Uterus (tissue), 2 donors: Measurements from ENCODE around the gene SIT1.
"Not testable (repeated sequence)": the region's sequence is repeated elsewhere in the genome, so short reads cannot be mapped to it uniquely, and the experiment has no call there.

ENCODE experiments used
- CTCF ChIP-seq, 4 experiments: fragments of 200-600 bp in 2 of 4; fragments of 450-650 bp in 2 of 4; sonication (generic) in 2 of 4; IDR thresholded peaks; one replicate each; pipeline ENCODE4 v1.5.1; 2016 to 2019; ENCODE audit warnings: antibody characterized with exemption in 4 of 4, mild to moderate bottlenecking in 2 of 4, moderate library complexity in 1 of 4
- POLR2A ChIP-seq, 2 donors: fragments of 450-650 bp; IDR thresholded peaks; one replicate each; pipeline ENCODE4 v1.6.1; 2016; ENCODE audit warnings: antibody characterized with exemption in 2 of 2, mild to moderate bottlenecking in 1 of 2, moderate library complexity in 1 of 2

GRCh38 chr9:35641478-35641877 is 9.3 kb downstream of the SIT1 start:
- TF ChIP-seq CTCF, POLR2A (IDR thresholded peaks at IDR 0.05): not testable (repeated sequence)
